T47D (cell line): ENCODE results near the gene MOCOS.
"Not testable (repeated sequence)": the region's sequence is repeated elsewhere in the genome, so short reads cannot be mapped to it uniquely, and the experiment has no call there.

ENCODE experiments used
- DNase-seq, 2 experiments: peaks; one replicate each; pipeline versions ENCODE4 v3.0.0 to v3.0.0-alpha.2; 2011 to 2012; ENCODE audit warnings: low read depth in 1 of 2, low spot score in 1 of 2
- JUND ChIP-seq: IDR thresholded peaks from 2 replicates; pipeline ENCODE4 v1.6.1; 2012; ENCODE audit warnings: low read depth
- in situ Hi-C: cut with HindIII; loops from 2 replicates; pipeline ENCODE4 v1.10.0; 2016; ENCODE audit warnings: low sequenced_read_pairs, low pct_unique_long_range_greater_than_20kb

The MOCOS gene

DNA sequence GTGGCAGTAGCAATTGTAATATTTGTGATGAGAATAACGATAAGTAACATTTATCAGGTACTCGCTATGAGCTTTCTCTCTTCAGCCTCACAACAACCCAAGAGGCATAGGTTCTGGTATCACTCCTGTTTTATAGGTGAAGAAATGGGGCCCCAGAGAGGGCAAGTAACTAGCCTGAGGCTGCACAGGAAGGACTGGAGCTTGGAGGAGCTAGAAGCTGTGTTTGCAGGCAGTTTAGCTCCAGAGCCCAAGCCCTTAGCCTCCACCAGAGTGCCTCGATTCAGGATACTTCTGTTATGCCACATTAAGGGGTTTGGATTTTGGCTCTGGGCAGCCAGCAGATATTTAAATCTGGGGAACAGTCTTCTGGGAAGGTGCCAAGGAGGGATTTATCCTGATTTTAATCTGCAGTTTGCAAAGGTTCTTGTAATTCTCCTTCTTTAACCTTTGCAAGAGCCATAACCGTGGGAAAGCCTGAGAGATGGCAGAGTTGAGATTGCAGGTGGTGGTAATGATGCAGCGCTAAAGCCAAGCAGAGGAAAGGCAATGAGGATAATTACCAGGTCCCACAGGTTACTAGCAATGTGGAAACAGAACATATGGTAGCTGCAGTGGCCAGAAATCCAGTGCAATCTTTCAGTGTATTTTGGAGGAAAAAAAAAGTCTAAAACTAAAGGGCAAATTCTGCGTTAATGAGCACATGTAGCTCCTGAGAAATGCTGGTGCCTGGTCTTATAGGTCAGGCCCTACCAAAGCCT, 9.1 kb downstream of the MOCOS start:
- in situ Hi-C loops, result no loop called here
- peak in 1 of 2 experiments; percentile 10 for DNase-seq
- TF ChIP-seq JUND, result no peak

DNA sequence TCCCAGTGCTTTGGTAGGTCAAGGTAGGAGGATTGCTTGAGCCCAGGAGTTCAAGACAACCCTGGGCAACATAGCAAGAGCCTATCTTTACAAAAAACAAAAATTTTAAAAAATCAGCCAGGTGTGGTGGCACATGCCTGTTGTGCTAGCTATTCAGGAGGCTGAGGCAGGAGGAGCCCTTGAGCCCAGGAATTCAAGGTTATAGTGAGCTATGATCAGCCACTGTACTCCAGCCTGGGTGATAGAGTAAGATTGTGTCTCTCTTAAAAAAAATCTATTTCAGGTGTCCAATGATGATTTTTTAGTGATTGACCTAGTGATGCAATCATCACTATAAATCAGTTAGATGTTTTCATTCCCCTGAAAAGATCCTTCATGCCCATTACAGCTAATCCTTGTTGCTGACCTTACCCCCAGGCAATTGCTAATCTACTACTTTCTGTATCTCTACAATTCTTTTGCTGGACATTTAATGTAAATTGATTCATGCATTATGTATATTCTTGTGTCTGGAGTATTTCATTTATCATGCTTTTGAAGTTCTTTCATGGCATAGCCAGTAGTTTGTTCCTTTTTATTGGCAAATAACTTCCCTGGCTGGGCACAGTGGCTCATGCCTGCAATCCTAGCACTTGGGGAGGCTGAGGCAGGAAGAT, 10.3 kb downstream of the MOCOS start:
- TF ChIP-seq JUND, result no peak
- in situ Hi-C loops, result no loop called here
- no peak for DNase-seq

DNA sequence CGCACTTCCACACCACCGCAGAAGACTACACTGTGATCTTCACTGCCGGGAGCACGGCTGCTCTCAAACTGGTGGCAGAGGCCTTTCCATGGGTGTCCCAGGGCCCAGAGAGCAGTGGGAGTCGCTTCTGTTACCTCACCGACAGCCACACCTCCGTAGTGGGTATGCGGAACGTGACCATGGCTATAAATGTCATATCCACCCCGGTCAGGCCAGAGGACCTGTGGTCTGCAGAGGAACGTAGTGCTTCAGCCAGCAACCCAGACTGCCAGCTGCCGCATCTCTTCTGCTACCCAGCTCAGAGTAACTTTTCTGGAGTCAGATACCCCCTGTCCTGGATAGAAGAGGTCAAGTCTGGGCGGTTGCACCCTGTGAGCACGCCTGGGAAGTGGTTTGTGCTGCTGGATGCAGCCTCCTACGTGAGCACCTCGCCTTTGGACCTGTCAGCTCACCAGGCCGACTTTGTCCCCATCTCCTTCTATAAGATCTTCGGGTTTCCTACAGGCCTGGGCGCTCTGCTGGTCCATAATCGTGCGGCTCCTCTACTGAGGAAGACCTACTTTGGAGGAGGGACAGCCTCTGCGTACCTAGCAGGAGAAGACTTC, 12.5 kb downstream of the MOCOS start:
- TF ChIP-seq JUND, result no peak
- no peak for DNase-seq
- in situ Hi-C loops, result no loop called here

DNA sequence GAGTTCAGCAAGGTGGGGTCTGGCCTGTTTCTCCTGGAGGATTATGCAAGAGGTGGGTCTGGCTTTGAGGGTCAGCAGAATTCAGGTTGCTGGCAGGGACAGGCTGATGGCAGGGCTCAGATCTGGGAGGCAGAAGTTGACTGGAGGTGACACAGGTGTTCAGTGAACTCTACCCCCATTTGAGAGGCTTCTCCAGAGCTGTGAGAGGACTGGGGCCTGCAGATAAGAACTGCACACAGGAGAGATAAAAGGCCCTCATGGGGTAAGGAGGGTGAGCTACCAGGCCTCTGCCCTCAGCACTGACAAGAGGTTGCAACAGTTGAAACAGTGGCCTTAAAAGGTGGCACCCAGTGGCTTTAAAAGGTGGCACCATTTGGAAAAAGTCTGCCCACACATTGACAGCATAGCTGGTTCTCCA, 13.1 kb downstream of the MOCOS start:
- in situ Hi-C loops, result no loop called here
- no peak for DNase-seq
- no peak for TF ChIP-seq JUND

DNA sequence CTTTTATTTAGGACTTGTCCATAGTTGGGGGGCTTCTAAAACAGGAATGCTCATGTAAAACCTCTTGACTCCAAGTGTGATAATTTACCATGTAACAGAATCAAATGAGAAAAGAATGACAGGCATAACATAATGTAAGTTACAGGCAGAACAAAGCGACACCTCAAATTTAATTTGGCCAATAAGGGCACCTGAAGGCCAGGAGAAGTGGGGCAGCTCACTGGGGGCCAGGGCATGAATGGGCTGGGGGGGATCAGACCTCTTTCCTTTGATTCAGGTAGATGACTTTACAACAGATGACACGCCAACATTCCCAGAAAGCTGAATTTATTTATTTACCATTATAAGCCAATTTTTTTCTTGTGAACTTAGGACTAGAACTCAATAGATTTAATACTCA, 14.5 kb downstream of the MOCOS start:
- no peak for DNase-seq
- in situ Hi-C loops, result no loop called here
- no peak for TF ChIP-seq JUND

DNA sequence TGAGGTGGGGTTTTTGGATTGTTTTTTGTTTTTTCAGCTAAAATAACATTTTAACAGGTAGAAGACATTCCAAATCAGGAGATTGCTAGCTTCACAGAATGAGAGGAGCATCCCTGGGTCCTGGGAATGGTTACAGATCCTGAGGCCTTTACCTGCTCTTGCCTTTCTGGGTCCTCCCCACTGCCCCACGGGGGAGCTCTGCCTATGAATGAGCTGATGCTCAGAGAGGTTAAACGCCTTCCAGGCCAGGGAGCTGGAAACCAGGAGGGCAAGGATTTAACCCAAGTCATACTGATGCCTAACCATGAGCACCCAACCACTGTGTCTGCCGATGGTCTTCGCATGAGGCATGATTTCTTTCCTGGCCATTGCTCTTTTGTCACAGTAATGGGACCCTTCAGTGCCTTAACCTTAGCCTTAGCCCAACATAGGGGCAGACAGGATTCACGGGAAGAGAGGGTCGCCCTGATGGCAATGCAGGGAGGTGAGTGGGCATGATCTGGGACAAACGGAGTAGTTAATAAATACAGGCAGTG, 16.1 kb downstream of the MOCOS start:
- in situ Hi-C loops, result no loop called here
- no peak for DNase-seq
- TF ChIP-seq JUND, result no peak

DNA sequence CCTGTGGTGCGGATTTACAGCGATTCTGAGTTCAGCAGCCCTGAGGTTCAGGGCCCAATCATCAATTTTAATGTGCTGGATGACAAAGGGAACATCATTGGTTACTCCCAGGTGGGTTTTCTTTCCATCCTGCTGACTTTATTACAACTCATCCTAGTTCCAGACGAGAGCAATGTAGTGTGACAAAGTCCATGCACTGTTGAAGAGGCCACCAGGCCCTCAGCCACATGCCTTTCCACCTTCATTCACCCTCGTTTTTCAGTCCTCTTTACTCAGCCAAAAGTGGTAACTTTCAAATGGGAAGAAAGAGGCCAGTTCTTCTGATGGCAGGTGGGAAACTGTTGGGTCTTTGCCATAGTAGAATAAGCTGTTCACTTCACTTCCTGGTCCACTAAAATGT, 17.9 kb downstream of the MOCOS start:
- in situ Hi-C loops, result no loop called here
- TF ChIP-seq JUND, result no peak
- DNase-seq, result no peak

DNA sequence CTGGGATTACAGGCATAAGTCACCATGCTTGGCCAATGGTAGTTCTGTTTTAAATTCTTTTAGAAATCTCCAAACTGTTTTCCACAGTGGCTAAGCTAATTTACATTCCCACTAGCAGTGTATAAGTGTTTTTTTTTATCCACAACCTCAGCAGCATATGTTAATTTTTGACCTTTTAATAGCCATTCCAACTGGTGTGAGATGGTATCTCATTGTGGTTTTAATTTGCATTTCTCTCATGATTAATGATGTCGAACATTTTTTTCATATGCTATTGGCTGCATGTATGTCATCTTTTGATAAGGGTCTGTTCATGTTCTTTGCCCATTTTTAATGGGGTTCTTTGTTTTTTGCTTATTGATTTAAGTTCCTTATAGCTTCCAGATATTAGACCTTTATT, 20.0 kb downstream of the MOCOS start:
- TF ChIP-seq JUND, result no peak
- DNase-seq, result no peak
- in situ Hi-C loops, result no loop called here

DNA sequence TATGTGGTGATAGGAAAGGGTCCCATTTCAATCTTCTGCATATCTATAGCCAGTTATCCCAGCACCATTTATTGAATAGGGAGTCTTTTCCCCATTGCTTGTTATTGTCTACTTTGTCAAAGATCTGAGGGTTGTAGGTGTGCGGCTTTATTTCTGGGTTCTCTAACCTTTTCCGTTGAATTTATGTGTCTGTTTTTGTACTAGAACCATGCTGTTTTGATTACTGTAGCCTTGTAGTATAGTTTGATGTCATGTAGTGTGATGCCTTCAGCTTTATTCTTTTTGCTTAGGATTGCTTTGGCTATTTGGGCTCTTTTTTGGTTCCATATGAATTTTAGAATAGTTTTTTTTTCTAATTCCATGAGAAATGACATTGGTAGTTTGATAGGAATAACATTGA, 20.7 kb downstream of the MOCOS start:
- in situ Hi-C loops, result not testable (repeated sequence)

DNA sequence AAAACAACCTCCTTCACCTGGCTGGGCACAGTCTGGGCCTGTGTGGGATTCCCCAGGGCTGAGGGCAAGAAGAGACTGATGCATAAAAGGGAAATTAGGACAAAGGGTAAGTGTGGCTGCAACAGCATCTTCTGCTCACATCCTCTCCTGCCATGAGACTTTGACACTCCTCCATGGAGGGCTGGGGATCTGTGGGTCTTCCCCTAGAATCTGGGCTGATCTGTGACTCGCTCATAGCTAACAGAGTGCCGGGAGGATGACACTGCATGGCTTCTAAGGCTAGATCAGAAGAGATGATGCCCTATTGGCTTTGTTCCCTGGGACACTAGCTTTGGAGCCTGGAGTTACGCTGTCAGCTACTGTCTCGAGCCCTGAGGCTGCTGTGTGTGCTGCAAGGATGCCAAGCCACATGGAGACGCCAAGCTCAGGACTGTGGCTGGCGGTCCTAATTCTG, 24.3 kb downstream of the MOCOS start:
- no peak for TF ChIP-seq JUND
- in situ Hi-C loops, result no loop called here
- DNase-seq, result no peak

More for the DNA sequence above, 20.7 kb downstream of the MOCOS start:
- DNase-seq, result not testable (repeated sequence)

DNA sequence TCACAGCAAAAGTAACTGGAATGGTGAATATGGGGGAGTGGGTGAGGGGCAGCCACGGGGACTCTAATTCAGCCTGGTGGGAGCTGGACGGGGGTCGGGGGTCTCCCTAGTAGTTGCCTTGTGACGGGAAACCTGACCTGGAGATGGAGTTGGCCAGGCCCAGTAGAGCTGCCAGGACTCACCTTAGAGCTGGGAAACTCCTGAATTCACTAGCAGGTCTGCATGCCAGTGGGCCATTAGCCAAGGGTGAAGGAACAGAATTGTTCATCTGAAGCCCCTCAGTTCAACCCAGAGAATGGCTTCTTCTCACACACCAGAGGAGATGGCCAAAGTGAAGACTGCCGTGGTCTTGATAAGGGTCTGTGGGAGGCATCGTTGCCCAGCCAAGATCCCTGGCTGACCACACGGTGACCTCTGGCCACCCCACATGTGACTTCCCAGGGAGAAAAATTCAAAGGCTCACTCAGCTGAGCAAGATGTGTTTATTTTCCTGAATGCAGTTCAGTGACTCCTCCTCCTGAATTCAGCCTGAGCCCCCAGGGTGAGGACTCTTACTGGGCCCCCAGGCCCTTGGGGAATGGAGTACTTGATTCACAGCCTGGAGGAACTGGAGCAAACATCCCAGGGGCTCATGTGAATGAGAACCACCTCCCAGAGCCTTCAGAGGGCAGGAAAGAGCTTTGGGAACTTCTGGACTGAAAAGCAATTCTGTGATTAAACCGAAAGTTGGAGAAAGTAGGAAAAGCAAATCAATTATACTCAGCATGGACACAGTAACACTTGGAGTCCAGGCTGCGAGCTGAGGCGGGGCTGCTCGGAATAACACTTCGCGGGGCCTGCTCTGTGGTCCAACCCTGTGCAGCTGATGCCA, 25.2 kb downstream of the MOCOS start:
- in situ Hi-C loops, result no loop called here
- DNase-seq, result no peak

DNA sequence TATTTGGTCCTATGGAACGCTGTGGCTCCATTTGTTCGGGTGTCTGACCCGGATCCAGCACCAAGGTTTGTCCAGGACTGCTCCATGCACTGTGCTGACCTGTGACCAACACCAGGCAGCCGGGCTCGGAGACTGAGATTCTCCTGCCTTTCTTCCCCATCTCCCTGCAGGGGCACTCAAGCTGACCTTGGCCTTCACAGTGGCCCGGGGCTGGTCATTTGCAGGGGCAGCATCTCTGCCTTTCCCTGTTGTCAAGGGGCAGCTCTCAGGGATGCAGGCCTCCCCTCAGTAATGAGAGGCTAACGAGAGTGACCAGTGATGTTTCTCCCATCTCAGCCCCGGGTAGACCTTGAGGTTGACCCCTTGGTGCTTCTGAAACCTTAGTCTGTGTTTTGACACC, 27.5 kb downstream of the MOCOS start:
- in situ Hi-C loops, result no loop called here
- no peak for DNase-seq
- no peak for TF ChIP-seq JUND

More for the DNA sequence above, 25.2 kb downstream of the MOCOS start:
- TF ChIP-seq JUND, result no peak
